Naive thymus-derived CD4-positive, alpha-beta T cell (primary cell): ENCODE results near the gene ATP8B3. TPM values are rescaled to one million over a fixed set of nuclear protein-coding genes. Genes with fewer than 3 reads are reported as not detected.

Experiments used
- ATAC-seq: fragments of 150-1000 bp; cut with Tn5 transposase; 2 replicates; pipeline ENCODE4 v1.10.0; 2021; ENCODE audit warnings: mild to moderate bottlenecking, moderate library complexity
- CTCF ChIA-PET: fragments of 350-600 bp; sonication (Branson Sonifier 250); formaldehyde crosslinking; loops from one replicate; lab custom pipeline; 2021; ENCODE audit warnings: antibody characterized with exemption; lab: Charles Lee
- POLR2A ChIA-PET: fragments of 350-600 bp; sonication (Branson Sonifier 250); formaldehyde crosslinking; loops from one replicate; lab custom pipeline; 2021; ENCODE audit warnings: antibody characterized with exemption, inconsistent platforms; lab: Charles Lee
- DNase-seq, 9 donors: peaks; one replicate each; pipeline versions ENCODE4 v3.0.0 to v3.0.0-alpha.2; 2020 to 2022; ENCODE audit warnings: mixed read lengths in 1 of 9
- H3K27ac ChIP-seq: one replicate; pipeline ENCODE4 v1.7.0; 2013; ENCODE audit warnings: mild to moderate bottlenecking, low read depth, low read length, moderate library complexity
- H3K27me3 ChIP-seq, 2 donors: one replicate each; pipeline ENCODE4 v1.7.0; 2013; ENCODE audit warnings: low read length in 2 of 2, mild to moderate bottlenecking in 2 of 2, moderate library complexity in 2 of 2; ENCODE audit not compliant: control insufficient read depth in 2 of 2, insufficient read depth in 2 of 2
- H3K36me3 ChIP-seq, 3 experiments: 1 replicate in 2 of 3; 2 replicates in 1 of 3; pipeline ENCODE4 v1.7.0; 2013; ENCODE audit warnings: low read length in 3 of 3, mild to moderate bottlenecking in 3 of 3, moderate library complexity in 1 of 3; ENCODE audit not compliant: insufficient read depth in 3 of 3, control insufficient read depth in 2 of 3
- H3K4me1 ChIP-seq, 2 donors: one replicate each; pipeline ENCODE4 v1.7.0; 2013; ENCODE audit warnings: low read length in 2 of 2, mild to moderate bottlenecking in 2 of 2, moderate library complexity in 1 of 2; ENCODE audit not compliant: control insufficient read depth in 2 of 2, insufficient read depth in 2 of 2
- H3K4me3 ChIP-seq: 2 replicates; pipeline ENCODE4 v1.7.0; 2013; ENCODE audit warnings: mild to moderate bottlenecking, low read length
- H3K9me3 ChIP-seq, 3 experiments: 1 replicate in 2 of 3; 2 replicates in 1 of 3; pipeline ENCODE4 v1.7.0; 2013; ENCODE audit warnings: low read length in 3 of 3; ENCODE audit not compliant: control insufficient read depth in 2 of 3
- H3K27ac Mint-ChIP-seq, 9 donors: one replicate each; pipeline ENCODE4 v1.8.0; 2020 to 2022; ENCODE audit warnings: mixed read lengths in 9 of 9, mild to moderate bottlenecking in 8 of 9, moderate library complexity in 5 of 9, inconsistent platforms in 2 of 9
- H3K27me3 Mint-ChIP-seq, 5 donors: one replicate each; pipeline ENCODE4 v1.8.0; 2021 to 2022; ENCODE audit warnings: mixed read lengths in 5 of 5, mild to moderate bottlenecking in 1 of 5
- H3K36me3 Mint-ChIP-seq, 5 donors: one replicate each; pipeline ENCODE4 v1.8.0; 2020 to 2022; ENCODE audit warnings: mixed read lengths in 5 of 5, mild to moderate bottlenecking in 3 of 5, inconsistent platforms in 1 of 5
- H3K4me1 Mint-ChIP-seq, 7 donors: one replicate each; pipeline ENCODE4 v1.8.0; 2020 to 2022; ENCODE audit warnings: mixed read lengths in 7 of 7, mild to moderate bottlenecking in 3 of 7, inconsistent platforms in 1 of 7
- H3K4me3 Mint-ChIP-seq, 10 donors: one replicate each; pipeline ENCODE4 v1.8.0; 2020 to 2022; ENCODE audit warnings: mild to moderate bottlenecking in 10 of 10, mixed read lengths in 10 of 10, moderate library complexity in 6 of 10, inconsistent platforms in 2 of 10
- H3K9me3 Mint-ChIP-seq, 11 donors: one replicate each; pipeline ENCODE4 v1.8.0; 2020 to 2022; ENCODE audit warnings: mixed read lengths in 11 of 11, mild to moderate bottlenecking in 4 of 11, inconsistent platforms in 1 of 11, moderate library complexity in 1 of 11
- intact Hi-C, 2 donors: fragments of 100-400 bp; cut with micrococcal nuclease; formaldehyde crosslinking; loops; one replicate each; pipeline ENCODE4 v1.15.1; 2023
- polyA plus RNA-seq, 2 donors: library from polyadenylated mRNA; unstranded; fragments of 300-500 nt; fragmentation: Illumina TruSeq; gene quantifications; one replicate each; pipeline ENCODE4 v1.2.3, GENCODE V29; 2021
- total RNA-seq, 6 experiments: library from RNA in 5 of 6; stranded (reverse) in 5 of 6; gene quantifications; 1 replicate in 5 of 6; 2 replicates in 1 of 6; pipeline ENCODE4 v1.2.3 and lab custom pipeline; 2021 to 2026

The ATP8B3 gene
- total and polyA plus RNA-seq, 7 experiments from 2014 or later: 0.83 to 15.3 (median 3.2) TPM

DNA sequence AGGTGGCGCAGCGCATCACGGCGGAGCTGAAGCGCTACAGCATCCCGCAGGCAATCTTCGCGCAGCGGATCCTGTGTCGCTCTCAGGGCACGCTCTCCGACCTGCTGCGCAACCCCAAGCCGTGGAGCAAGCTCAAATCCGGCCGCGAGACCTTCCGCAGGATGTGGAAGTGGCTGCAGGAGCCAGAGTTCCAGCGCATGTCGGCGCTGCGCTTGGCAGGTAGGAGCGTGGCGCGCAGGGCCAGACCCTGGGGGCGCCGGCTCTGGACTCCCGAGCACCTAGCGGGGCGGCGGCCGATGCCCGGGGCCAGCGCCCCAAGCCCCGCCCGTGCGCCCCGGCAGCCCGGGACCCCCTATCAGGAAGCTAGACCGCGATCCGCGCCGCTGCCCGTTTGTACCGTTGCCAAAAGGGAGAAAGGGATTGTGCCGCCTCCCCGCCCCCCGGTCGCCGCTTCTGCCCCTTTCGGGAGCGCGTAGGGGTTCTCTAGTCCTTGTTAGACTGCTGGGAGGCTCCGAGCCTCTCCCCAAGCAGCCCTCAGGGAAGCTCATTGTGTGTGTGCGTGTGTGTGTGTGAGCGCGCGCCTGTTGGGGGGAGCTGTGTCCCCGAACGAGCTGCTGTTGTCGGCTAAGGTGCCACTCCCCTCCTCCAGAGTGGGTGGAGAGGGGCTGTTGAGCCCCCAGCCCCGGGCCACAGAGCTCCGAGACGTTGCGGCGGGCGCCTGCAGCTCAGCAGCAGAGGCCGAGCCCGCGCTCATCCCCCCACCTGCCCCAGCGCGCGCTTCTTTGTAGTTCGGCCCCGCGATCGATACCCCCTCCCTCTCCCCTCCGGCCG, 57.2 kb downstream of the ATP8B3 start:
- H3K4me3 Mint-ChIP-seq: peak overlapping the region in 3 of 10 donors; percentile 54 to 72 (median 63)
- no peaks in the 10 kb centered on the region for H3K36me3 ChIP-seq
- intact Hi-C loops: loop anchor here in 1 of 2 donors (5.0 kb wide), 1 partner anchor 288 kb away; no protein-coding TSS in a partner anchor
- peaks cover 1 to 6% of the 10 kb centered on the region in 2 donors for H3K4me1 ChIP-seq
- no peak overlapping the region for H3K27ac ChIP-seq
- H3K9me3 Mint-ChIP-seq: peaks cover 0 to 2% (median 0%) of the 10 kb centered on the region in 11 donors
- H3K27ac Mint-ChIP-seq: peak overlapping the region in 1 of 9 donors; percentile 71
- POLR2A ChIA-PET: interaction anchor here (0.5 to 0.7 kb wide), 2 partner anchors 8 to 1881 kb away, joined by 5 read pairs; no protein-coding TSS in a partner anchor
- H3K27me3 Mint-ChIP-seq: peaks cover 36 to 77% (median 44%) of the 10 kb centered on the region in 5 donors
- H3K9me3 ChIP-seq: no peaks in the 10 kb centered on the region
- H3K4me3 ChIP-seq: no peak overlapping the region
- ATAC-seq (no peak), DNase-seq (no peak)
- peaks cover 0 to 3% (median 0%) of the 10 kb centered on the region in 5 donors for H3K36me3 Mint-ChIP-seq
- H3K27me3 ChIP-seq: peaks cover 19 to 31% of the 10 kb centered on the region in 2 donors
- CTCF ChIA-PET: interaction anchor here (1.1 kb wide), 1 partner anchor 15 kb away, joined by 5 read pairs; no protein-coding TSS in a partner anchor
- peaks cover 6 to 23% (median 15%) of the 10 kb centered on the region in 7 donors for H3K4me1 Mint-ChIP-seq

GRCh38 chr19:1754018-1754635, 57.9 kb downstream of the ATP8B3 start:
- Histone ChIP-seq H3K36me3 (no peaks in the 10 kb centered on the region), H3K9me3 (no peaks in the 10 kb centered on the region), H3K27ac (no peak overlapping the region), H3K4me3 (no peak overlapping the region), H3K4me1 (peaks cover 4 to 13% of the 10 kb centered on the region in 2 donors), H3K27me3 (peaks cover 20 to 35% of the 10 kb centered on the region in 2 donors)
- H3K4me3 Mint-ChIP-seq: no peak overlapping the region
- peaks cover 6 to 24% (median 15%) of the 10 kb centered on the region in 7 donors for H3K4me1 Mint-ChIP-seq
- ATAC-seq (no peak), DNase-seq (no peak)
- H3K27ac Mint-ChIP-seq: no peak overlapping the region
- intact Hi-C loops: no loop called here
- POLR2A ChIA-PET: no interaction called here
- peaks cover 0 to 3% (median 0%) of the 10 kb centered on the region in 5 donors for H3K36me3 Mint-ChIP-seq
- peaks cover 0 to 2% (median 0%) of the 10 kb centered on the region in 11 donors for H3K9me3 Mint-ChIP-seq
- CTCF ChIA-PET: no interaction called here
- H3K27me3 Mint-ChIP-seq: peaks cover 36 to 71% (median 43%) of the 10 kb centered on the region in 5 donors

- H3K36me3 Mint-ChIP-seq: peaks cover 0 to 3% (median 0%) of the 10 kb centered on the region in 5 donors
- H3K27ac Mint-ChIP-seq: peak within 1 kb of the TSS in 1 of 9 donors; percentile 82
- no peaks in the 10 kb centered on the region for H3K9me3 ChIP-seq
- H3K27me3 Mint-ChIP-seq: peaks cover 33 to 62% (median 39%) of the 10 kb centered on the region in 5 donors
- H3K9me3 Mint-ChIP-seq: peaks cover 0 to 2% (median 0%) of the 10 kb centered on the region in 11 donors
- no peaks in the 10 kb centered on the region for H3K36me3 ChIP-seq
- ATAC-seq (no peak), DNase-seq (no peak)
- peaks cover 6 to 24% (median 15%) of the 10 kb centered on the region in 7 donors for H3K4me1 Mint-ChIP-seq
- intact Hi-C loops: no loop called here
- ChIA-PET CTCF (no interaction called here), POLR2A (interaction anchor here (0.6 kb wide), 2 partner anchors 298 to 857 kb away, joined by 3 to 4 read pairs; no protein-coding TSS in a partner anchor)
- H3K4me3 Mint-ChIP-seq: peak within 1 kb of the TSS in 4 of 10 donors; percentile 27 to 67 (median 30)
- no peak within 1 kb of the TSS for H3K4me3 ChIP-seq
- H3K4me1 ChIP-seq: peaks cover 12 to 24% of the 10 kb centered on the region in 2 donors
- H3K27me3 ChIP-seq: peaks cover 20 to 40% of the 10 kb centered on the region in 2 donors
- no peak within 1 kb of the TSS for H3K27ac ChIP-seq
Observed at GRCh38 chr19:1752757-1753728, 59.0 kb downstream of the ATP8B3 start, which contains the start of gene ONECUT3. Gene ONECUT3 (plus strand): TSS chr19:1753506. CDS start chr19:1753663, 157 bp downstream.

GRCh38 chr19:1752009-1752756, 59.9 kb downstream of the ATP8B3 start:
- ATAC-seq (no peak), DNase-seq (no peak)
- ChIA-PET CTCF (no interaction called here), POLR2A (interaction anchor here (0.6 kb wide), 2 partner anchors 298 to 858 kb away, joined by 3 to 4 read pairs; no protein-coding TSS in a partner anchor)
- no peaks in the 10 kb centered on the region for H3K9me3 ChIP-seq
- peak overlapping the region in 2 of 10 donors; percentile 27 to 67 for H3K4me3 Mint-ChIP-seq
- no peak overlapping the region for H3K27ac ChIP-seq
- H3K27me3 ChIP-seq: peaks cover 24 to 47% of the 10 kb centered on the region in 2 donors
- no peaks in the 10 kb centered on the region for H3K36me3 ChIP-seq
- peaks cover 0 to 2% (median 0%) of the 10 kb centered on the region in 11 donors for H3K9me3 Mint-ChIP-seq
- H3K4me3 ChIP-seq: no peak overlapping the region
- H3K27ac Mint-ChIP-seq: no peak overlapping the region
- intact Hi-C loops: no loop called here
- peaks cover 18 to 29% of the 10 kb centered on the region in 2 donors for H3K4me1 ChIP-seq
- H3K27me3 Mint-ChIP-seq: peaks cover 38 to 64% (median 41%) of the 10 kb centered on the region in 5 donors
- peaks cover 6 to 26% (median 18%) of the 10 kb centered on the region in 7 donors for H3K4me1 Mint-ChIP-seq
- H3K36me3 Mint-ChIP-seq: peaks cover 0 to 3% (median 0%) of the 10 kb centered on the region in 5 donors

GRCh38 chr19:1751367-1752008, 60.6 kb downstream of the ATP8B3 start:
- H3K27me3 ChIP-seq: peaks cover 27 to 54% of the 10 kb centered on the region in 2 donors
- no peaks in the 10 kb centered on the region for H3K36me3 ChIP-seq
- Mint-ChIP-seq H3K4me1 (peaks cover 6 to 20% (median 16%) of the 10 kb centered on the region in 7 donors), H3K4me3 (no peak overlapping the region), H3K36me3 (peaks cover 0 to 3% (median 0%) of the 10 kb centered on the region in 5 donors), H3K27me3 (peaks cover 32 to 64% (median 40%) of the 10 kb centered on the region in 5 donors), H3K27ac (peak overlapping the region in 1 of 9 donors; percentile 62), H3K9me3 (peaks cover 0 to 2% (median 0%) of the 10 kb centered on the region in 11 donors)
- no peak for DNase-seq
- no peaks in the 10 kb centered on the region for H3K9me3 ChIP-seq
- ATAC-seq: no peak
- H3K4me1 ChIP-seq: peaks cover 18 to 29% of the 10 kb centered on the region in 2 donors
- CTCF ChIA-PET: no interaction called here
- no peak overlapping the region for H3K27ac ChIP-seq
- intact Hi-C loops: no loop called here
- POLR2A ChIA-PET: no interaction called here
- no peak overlapping the region for H3K4me3 ChIP-seq
